OCI-LY7 (cell line): Measurements from ENCODE around the gene TMEM184B. TPM values are rescaled to one million over a fixed set of nuclear protein-coding genes. Genes with fewer than 3 reads are reported as not detected.

Experiments
- BruUV-seq: library from RNA; stranded (reverse); fragments of 400-500 nt; replicated peaks from 2 replicates; lab custom pipeline; 2021; lab: Mats Ljungman, UMichigan
- CTCF ChIA-PET: fragments of 300-600 bp; sonication (Branson Sonifier 250); formaldehyde crosslinking; loops from one replicate; lab custom pipeline; 2022; ENCODE audit warnings: antibody characterized with exemption; ENCODE audit not compliant: unreplicated experiment; lab: Charles Lee
- POLR2A ChIA-PET: fragments of 300-600 bp; sonication (Branson Sonifier 250); formaldehyde crosslinking; loops from one replicate; lab custom pipeline; 2022; ENCODE audit warnings: antibody characterized with exemption; lab: Charles Lee
- DNase-seq: peaks from one replicate; pipeline ENCODE4 v3.0.0-alpha.2; 2015; ENCODE audit warnings: low spot score
- H2AFZ ChIP-seq: fragments of 200-600 bp; sonication (generic), shearing (Covaris generic); 2 replicates; pipeline ENCODE4 v1.6.1; 2014; ENCODE audit warnings: mild to moderate bottlenecking, antibody characterized with exemption, low read length, moderate library complexity
- H3K27ac ChIP-seq: fragments of 200-600 bp; sonication (generic); 2 replicates; pipeline ENCODE4 v1.5.1; 2014; ENCODE audit warnings: mixed run types, low read depth, mild to moderate bottlenecking, moderate library complexity, low read length, inconsistent platforms; ENCODE audit not compliant: poor library complexity, severe bottlenecking
- H3K36me3 ChIP-seq: fragments of 200-600 bp; sonication (generic); 2 replicates; pipeline ENCODE4 v1.6.1; 2014; ENCODE audit warnings: mild to moderate bottlenecking, antibody characterized with exemption, low read length, moderate library complexity, mixed read lengths; ENCODE audit not compliant: insufficient read depth
- H3K4me1 ChIP-seq: fragments of 200-600 bp; sonication (generic); 2 replicates; pipeline ENCODE4 v1.5.1; 2014; ENCODE audit warnings: mild to moderate bottlenecking, low read length; ENCODE audit not compliant: insufficient read depth, poor library complexity, severe bottlenecking
- H3K4me2 ChIP-seq: fragments of 200-600 bp; sonication (generic); 2 replicates; pipeline ENCODE4 v1.6.1; 2014; ENCODE audit warnings: mild to moderate bottlenecking, low read length
- H3K4me3 ChIP-seq: fragments of 200-600 bp; sonication (generic); 2 replicates; pipeline ENCODE4 v1.5.1; 2014; ENCODE audit warnings: mild to moderate bottlenecking, low read depth, low read length; ENCODE audit not compliant: poor library complexity, severe bottlenecking
- H3K79me2 ChIP-seq: fragments of 200-600 bp; sonication (generic); 2 replicates; pipeline ENCODE4 v1.6.1; 2016; ENCODE audit warnings: low read depth, mild to moderate bottlenecking, low read length, moderate library complexity, mixed read lengths; ENCODE audit not compliant: insufficient read depth
- H3K9me2 ChIP-seq: fragments of 200-600 bp; sonication (generic); 2 replicates; pipeline ENCODE4 v1.6.1; 2016; ENCODE audit warnings: mild to moderate bottlenecking, low read length, mixed read lengths; ENCODE audit not compliant: insufficient read depth
- H3K9me3 ChIP-seq: fragments of 200-600 bp; sonication (generic); 2 replicates; pipeline ENCODE4 v1.6.1; 2014; ENCODE audit warnings: mild to moderate bottlenecking, mixed run types, low read length, mixed read lengths
- H4K20me1 ChIP-seq: fragments of 200-600 bp; sonication (generic); 2 replicates; pipeline ENCODE4 v1.6.1; 2014; ENCODE audit warnings: mild to moderate bottlenecking, antibody characterized with exemption, low read length, moderate library complexity, mixed read lengths; ENCODE audit not compliant: insufficient read depth
- EZH2phosphoT487 ChIP-seq: fragments of 200-600 bp; sonication (generic); IDR thresholded peaks from 2 replicates; pipeline ENCODE4 v1.6.1; 2018; ENCODE audit warnings: low read depth, borderline replicate concordance, mild to moderate bottlenecking, mixed run types, antibody characterized with exemption, low read length, moderate library complexity, mixed read lengths
- intact Hi-C: fragments of 100-400 bp; cut with micrococcal nuclease; formaldehyde crosslinking; loops from one replicate; pipeline ENCODE4 v1.10.0; 2022; ENCODE audit not compliant: unreplicated experiment
- total RNA-seq, 2 experiments: library from RNA; depleted of rRNA in 1 of 2; stranded (reverse); fragments of >200 nt in 1 of 2; shearing (Covaris generic) in 1 of 2; gene quantifications; 2 replicates each; pipeline ENCODE4 v1.2.3, GENCODE V29; 2014 to 2022
- TF ChIP-seq, protein P1 (sequence below): fragments of 200-600 bp; sonication (generic); conservative IDR thresholded peaks from 2 replicates; pipeline ENCODE4 v1.5.1; 2014; ENCODE audit warnings: mild to moderate bottlenecking, antibody characterized with exemption, low read length, moderate library complexity, mixed read lengths

The TMEM184B gene
- total RNA-seq, 2 experiments from 2014 or later, result 19.1 to 50.2 TPM

DNA sequence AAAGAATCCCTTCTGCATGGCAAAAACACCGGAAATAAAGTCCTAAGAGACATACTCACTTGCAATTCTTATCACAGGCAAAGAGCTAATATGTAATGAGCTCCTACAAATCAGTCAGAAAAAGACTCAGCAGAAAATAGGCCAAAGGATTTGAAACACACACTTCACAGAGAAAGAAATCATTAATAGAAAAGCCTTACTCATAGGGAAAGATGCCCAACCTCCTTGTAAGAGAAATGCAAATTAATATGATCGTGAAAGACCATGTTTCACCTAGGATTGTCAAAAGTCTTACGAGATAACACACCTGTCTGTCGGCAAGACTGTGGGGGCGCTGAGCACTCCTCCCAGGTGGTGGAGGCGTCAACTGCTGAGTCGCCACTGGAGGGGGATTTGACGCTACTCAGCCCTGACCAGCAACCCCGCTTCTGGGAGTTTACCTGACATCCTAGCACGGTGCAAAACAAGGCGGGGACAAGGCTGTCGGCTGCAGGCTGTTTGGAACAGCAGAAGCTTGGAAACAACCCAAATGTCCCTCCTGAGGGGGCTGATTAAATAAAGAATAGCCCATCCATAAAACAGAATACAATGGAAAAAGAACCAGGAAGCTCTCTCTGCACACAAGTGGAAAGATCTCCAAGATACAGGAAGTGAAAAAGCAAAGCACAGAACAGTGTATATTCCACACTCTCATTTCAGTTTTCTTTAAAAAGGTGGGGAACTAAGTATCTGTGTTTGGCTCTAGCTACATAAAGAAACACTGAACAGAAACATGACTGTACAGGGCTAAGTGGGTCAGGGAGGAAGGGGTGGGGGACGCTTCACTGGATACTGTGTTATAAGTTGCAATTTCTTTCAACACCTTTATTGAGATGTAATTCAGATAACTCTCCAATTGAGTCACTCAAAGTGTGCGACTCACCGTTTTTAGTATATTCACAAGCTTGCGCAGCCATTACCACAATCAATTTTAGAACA is 33.0 kb upstream of the TMEM184B start:
- 0 out of 2 replicates have a peak overlapping the region, but pooled peaks have one; percentile 7 for H2AFZ ChIP-seq
- H3K4me1 ChIP-seq, result peaks cover 41% of the 10 kb centered on the region
- H3K9me2 ChIP-seq, result no peaks in the 10 kb centered on the region
- peak; percentile 73 for DNase-seq
- peak overlapping the region; percentile 78 for H3K27ac ChIP-seq
- H3K4me3 ChIP-seq, result peak overlapping the region; percentile 40
- H3K36me3 ChIP-seq, result peaks cover 77% of the 10 kb centered on the region
- POLR2A ChIA-PET, result interaction anchor here (0.7 to 0.8 kb wide), 2 partner anchors 9 to 248 kb away, joined by 3 read pairs; no protein-coding TSS in a partner anchor
- H3K79me2 ChIP-seq, result peaks cover 69% of the 10 kb centered on the region
- CTCF ChIA-PET, result no interaction called here
- H4K20me1 ChIP-seq, result peaks cover 11% of the 10 kb centered on the region; the same call in 1 of the 2 replicates
- TF ChIP-seq EZH2phosphoT487, result no peak
- TF ChIP-seq, protein P1, sequence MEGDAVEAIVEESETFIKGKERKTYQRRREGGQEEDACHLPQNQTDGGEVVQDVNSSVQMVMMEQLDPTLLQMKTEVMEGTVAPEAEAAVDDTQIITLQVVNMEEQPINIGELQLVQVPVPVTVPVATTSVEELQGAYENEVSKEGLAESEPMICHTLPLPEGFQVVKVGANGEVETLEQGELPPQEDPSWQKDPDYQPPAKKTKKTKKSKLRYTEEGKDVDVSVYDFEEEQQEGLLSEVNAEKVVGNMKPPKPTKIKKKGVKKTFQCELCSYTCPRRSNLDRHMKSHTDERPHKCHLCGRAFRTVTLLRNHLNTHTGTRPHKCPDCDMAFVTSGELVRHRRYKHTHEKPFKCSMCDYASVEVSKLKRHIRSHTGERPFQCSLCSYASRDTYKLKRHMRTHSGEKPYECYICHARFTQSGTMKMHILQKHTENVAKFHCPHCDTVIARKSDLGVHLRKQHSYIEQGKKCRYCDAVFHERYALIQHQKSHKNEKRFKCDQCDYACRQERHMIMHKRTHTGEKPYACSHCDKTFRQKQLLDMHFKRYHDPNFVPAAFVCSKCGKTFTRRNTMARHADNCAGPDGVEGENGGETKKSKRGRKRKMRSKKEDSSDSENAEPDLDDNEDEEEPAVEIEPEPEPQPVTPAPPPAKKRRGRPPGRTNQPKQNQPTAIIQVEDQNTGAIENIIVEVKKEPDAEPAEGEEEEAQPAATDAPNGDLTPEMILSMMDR, result peak; percentile 61
- BruUV-seq, result no TSS peak
- intact Hi-C loops, result no loop called here
- H3K4me2 ChIP-seq, result peak overlapping the region; percentile 80
- no peaks in the 10 kb centered on the region for H3K9me3 ChIP-seq

DNA sequence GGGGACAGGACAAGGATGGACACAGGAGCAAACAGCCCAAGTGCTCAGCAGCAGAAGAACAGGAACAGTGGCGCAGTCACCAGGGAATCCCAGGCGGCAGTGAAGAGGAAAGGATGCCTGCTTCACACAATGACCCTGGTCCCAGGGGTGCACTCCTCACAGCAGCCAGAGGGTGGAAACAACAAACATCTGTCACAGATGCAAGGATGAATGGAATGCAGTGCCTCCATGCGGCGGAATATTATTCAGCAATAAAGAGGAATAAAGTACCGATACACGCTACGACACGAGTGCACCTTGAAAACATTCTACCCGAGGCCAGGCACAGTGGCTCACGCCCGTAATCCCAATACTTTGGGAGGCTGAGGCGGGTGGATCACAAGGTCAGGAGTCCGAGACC is 31.7 kb upstream of the TMEM184B start:
- Histone ChIP-seq H3K9me2 (no peaks in the 10 kb centered on the region), H3K36me3 (peaks cover 77% of the 10 kb centered on the region), H3K27ac (no peak overlapping the region), H3K4me3 (no peak overlapping the region), H3K4me2 (no peak overlapping the region), H2AFZ (no peak overlapping the region), H4K20me1 (peaks cover 11% of the 10 kb centered on the region; the same call in 1 of the 2 replicates), H3K4me1 (peaks cover 37% of the 10 kb centered on the region), H3K9me3 (no peaks in the 10 kb centered on the region), H3K79me2 (peaks cover 60% of the 10 kb centered on the region)
- intact Hi-C loops, result no loop called here
- no peak for TF ChIP-seq EZH2phosphoT487
- TF ChIP-seq, protein P1, result no peak
- BruUV-seq, result no TSS peak
- ChIA-PET POLR2A (no interaction called here), CTCF (no interaction called here)
- DNase-seq, result no peak
